ENCODE results near the gene LEP.

The LEP gene

DNA sequence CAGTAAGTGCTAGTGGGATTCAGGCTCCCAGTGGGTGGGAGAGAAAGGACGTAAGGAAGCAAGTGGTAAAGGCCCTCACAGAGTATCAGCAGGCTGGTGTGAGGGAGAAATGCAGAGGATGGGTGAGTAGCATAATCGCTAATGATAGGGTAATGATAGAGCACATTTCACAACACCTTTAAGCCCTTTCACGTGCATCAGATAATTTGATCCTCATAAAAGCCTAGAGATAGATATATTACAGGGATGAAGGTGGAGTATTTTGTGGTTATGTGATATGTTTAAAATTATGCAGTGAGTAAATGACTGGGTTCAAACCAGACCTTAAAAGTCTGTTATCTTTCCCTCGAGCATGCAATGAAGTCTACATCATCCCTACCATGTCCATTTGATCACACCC is 10.3 kb downstream of the LEP start:
- no peak for DNase-seq

DNA sequence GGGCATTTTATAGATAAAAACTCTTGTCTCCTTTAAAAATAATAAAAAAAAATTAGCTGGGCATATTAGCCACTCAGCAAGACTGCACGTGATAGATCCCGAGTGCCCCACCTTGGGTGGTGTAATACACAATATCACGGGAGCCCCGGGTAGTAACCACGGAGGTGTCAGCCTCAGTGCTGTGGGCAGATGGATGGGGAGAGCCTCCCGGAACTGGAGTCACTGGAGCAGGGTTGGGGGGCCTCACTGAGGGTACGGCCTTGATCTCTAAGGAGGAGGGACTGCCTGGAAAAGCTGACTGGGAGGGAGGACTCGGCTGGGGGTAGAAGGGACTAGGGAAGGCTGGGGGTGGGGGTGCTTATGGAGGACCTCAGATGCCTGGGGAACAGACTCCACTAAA is 12.6 kb downstream of the LEP start:
- DNase-seq, result no peak

DNA sequence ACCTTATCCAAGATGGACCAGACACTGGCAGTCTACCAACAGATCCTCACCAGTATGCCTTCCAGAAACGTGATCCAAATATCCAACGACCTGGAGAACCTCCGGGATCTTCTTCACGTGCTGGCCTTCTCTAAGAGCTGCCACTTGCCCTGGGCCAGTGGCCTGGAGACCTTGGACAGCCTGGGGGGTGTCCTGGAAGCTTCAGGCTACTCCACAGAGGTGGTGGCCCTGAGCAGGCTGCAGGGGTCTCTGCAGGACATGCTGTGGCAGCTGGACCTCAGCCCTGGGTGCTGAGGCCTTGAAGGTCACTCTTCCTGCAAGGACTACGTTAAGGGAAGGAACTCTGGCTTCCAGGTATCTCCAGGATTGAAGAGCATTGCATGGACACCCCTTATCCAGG is 13.4 kb downstream of the LEP start:
- DNase-seq, result no peak

DNA sequence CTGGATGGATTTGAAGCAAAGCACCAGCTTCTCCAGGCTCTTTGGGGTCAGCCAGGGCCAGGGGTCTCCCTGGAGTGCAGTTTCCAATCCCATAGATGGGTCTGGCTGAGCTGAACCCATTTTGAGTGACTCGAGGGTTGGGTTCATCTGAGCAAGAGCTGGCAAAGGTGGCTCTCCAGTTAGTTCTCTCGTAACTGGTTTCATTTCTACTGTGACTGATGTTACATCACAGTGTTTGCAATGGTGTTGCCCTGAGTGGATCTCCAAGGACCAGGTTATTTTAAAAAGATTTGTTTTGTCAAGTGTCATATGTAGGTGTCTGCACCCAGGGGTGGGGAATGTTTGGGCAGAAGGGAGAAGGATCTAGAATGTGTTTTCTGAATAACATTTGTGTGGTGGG is 14.2 kb downstream of the LEP start:
- no peak for DNase-seq

DNA sequence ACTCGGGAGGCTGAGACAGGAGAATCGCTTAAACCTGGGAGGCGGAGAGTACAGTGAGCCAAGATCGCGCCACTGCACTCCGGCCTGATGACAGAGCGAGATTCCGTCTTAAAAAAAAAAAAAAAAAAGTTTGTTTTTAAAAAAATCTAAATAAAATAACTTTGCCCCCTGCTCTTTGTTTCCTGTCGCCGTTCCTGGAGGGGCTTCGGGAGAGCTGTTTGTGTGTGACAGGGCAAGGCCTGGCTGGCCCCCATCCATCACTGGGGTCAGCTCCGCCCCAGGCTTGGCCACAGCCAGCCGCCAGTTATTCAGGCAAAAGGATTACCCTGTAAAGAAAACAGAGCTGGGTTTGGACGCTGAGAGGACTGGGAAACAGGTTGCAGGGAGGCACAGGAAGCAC is 16.4 kb downstream of the LEP start:
- no peak for DNase-seq

DNA sequence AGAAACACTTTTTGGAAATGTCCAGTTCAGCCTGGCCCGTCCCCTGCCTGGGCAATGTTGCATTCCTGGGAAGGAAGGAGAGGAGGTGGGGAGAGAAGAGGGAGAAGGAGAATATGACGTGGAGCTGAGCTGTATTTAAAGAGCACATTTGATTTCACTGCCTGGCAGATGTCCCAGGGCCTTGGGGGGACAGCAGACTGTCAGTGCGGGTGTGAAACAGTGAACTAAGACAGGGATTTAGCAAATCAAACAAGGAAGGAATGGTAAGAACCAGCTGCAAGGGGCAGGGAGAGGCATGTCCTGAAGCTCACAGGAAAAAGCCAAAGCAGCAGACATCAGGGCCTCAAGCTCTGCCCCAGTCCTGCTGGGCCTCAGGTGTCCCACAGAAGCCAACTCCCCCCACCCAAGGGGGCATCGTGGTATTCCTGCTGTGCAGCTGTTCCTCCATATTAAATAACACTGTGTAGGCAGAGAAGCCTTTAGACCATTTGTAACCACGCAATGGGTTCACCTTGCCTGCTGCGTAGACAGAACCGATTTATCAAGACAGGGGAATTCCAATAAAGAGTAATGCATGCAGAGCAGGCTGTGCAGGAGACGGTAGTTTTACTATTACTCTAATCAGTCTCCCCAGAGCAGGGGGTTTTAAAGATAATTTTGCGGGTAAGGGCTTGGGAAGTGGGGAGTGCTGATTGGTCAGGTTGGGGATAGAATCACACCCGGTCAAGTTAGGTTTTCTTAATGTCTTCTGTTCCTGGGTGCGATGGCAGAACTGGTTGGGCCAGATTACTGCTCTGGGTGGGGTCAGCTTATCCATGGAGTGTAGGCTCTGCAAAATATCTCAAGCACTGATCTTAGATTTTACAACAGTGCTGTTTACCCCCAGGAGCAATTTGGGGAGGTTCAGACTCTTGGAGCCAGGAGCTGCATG is 18.3 kb downstream of the LEP start:
- DNase-seq, result no peak

DNA sequence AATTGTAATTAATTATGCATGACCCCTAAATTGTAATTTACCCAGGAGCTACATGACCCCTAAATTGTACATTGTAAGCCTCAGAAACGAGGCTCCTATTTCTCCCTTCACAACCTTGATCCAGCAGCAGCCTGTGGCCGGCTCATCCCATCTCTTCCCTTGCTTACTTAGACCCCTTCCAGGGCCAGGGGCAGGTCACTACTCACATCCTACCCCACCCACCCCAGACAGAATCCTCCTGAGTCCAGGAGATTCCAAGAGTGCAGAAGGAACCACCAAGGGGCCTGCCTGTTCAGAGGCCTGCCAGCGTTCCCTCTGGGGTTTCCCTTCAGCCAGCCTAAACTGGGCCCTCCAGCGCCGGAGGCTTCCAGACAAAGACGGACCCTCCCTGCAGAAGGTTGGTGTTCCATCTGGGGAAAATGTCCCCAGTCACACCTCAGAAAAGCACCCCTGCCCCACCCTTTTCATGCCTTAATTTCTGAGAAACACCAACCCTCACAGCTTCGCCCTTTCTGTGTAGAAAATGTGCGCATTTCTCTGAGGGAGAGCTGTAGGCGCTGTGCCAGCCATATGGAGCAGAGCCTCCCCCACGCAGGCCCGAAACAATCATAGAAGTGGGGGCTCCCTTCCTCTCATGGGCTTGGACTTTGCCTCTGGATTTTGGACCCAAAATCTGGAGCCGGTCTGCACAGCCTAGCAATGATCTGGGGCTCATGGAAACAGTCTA is 19.2 kb downstream of the LEP start:
- no peak for DNase-seq

DNA sequence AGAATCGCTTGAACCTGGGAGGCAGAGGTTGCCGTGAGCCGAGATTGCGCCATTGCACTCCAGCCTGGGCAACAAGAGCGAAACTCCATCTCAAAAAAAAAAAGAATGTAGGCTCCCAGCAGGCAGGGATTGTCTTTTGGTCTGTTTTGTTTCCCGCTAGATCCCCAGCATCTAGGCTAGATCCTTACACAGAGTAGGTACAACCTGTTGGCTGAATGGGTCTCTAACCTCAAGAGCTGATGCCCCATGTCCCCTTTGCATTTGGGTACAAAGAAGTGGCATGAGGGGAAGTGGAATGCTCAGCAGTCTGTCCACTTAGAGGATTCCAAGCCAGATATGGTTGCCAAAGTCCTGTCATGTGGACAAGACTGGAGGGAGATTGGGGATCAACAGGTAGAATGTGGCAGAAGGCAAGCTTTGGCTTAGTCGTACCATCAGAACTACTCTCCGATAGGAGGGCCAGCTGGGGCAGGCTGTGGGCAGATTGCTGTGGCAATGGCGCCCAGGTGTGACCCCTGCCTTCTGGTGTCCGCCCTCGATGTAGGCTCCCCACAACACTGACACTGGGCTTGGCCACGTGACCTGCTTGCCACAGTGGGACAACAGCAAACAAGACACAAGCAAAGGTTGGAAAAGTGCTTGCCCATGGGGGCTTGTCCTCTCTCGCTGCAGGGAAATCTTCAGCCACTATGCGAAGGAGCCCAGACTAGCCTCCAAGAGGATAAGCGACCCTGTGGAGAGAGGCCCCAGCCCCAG is 21.4 kb downstream of the LEP start:
- no peak for DNase-seq

DNA sequence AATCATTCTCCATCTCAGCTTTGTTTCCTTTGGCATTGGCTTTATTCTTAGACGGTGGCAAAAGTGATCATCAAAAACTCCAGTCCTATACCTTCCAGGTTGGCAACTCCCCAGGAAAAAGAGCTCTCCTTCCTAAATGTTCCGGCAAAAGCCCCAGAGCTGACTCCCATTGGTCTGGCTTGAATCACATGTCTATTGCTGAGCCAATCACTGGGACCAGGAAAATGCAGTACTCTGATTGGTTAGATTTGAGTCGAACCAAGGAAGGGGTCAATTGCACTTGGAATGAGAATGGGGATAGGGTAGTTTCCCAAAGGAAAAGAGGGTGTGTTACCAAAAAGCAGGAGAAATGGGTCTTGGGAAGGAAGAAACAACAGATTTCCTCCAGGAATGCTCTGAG is 22.3 kb downstream of the LEP start:
- DNase-seq, result no peak

DNA sequence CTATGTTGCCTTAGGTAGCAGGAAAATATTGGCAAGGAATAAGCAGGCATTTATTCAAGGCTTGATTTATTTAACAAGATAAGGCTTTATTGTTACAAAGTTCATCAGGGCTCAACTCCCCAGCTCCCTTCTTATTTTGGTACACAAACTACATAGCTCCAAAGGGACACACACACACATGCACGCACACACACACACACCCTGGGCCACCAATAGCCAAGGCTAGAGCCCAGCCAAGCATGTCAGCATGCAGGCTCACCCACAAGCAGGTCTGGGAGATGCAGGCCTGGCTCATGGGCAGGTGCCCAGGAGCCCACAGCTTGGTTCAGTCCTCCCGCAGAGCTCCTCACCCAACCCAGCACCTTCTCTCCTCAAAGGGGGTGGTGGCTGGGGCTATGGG is 23.4 kb downstream of the LEP start:
- DNase-seq, result no peak

DNA sequence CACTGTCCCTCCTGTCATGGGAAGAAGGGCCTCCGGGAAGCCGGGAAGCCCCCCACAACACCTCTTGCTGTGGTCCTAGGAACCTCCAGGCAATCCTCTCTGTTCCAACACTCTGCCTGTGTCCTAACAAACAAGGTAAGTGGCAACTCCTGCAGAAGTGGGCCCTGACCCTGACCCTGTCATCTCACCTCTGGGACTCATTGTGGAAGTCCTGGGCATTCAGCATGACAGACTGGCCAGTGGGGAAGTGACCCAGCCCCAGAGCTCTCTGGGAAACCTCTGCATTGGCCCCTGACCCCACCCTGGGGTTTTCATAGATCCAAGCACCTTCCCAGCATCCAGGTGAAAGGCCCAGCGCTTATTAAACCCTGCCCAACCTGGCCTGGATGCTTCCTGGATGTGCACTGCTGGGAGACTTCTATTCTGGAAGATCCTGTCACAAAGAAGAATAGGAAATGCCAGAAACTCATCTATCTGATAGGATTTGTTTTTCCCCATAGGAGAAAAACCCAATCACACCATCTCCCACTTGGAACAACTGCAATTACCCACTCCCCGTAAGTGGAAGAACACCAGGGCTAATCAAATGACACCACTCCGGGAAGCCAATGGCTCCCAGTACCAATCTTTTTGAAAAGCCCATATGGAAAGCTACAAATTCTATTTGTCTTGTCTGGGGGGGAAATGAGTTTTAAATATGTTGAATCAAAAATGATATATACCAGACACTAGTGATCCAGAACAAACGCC is 24.3 kb downstream of the LEP start:
- DNase-seq, result no peak

DNA sequence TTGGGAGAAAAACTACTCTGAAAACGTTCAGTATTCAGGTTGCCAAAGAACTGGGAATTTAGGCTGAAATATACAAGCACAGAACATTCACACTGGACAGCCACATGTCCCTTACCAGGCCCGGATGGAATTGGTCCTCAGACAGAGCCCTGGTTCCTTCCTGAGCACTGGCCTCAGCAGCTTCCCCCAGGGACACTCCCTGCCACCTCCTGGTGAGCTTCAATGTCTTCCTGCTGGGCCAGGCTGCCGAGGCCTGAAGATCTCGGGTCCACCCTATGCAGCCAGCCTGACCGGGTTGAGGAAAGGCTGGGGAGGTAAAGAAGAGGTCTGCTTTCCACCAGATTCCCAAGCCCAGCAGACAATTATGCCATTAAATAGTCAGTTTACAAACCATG is 24.8 kb downstream of the LEP start:
- DNase-seq, result no peak

DNA sequence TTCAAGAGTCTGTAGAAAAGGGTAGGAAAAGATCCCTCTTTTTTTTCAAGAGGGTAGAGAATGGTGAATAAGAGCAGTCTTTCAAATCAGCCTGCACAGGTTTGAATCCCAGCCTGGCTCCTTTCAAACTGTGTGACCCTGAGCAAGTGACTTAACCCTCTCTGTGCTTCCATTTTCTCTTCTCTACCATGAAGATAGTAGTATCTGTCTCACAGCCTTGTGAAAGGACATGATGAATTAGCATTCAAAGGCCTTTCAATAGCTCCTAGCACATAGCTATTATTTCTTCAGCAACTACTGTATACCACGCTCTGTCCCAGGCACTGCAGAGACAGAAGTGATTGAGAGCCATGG is 25.4 kb downstream of the LEP start:
- DNase-seq, result no peak

DNA sequence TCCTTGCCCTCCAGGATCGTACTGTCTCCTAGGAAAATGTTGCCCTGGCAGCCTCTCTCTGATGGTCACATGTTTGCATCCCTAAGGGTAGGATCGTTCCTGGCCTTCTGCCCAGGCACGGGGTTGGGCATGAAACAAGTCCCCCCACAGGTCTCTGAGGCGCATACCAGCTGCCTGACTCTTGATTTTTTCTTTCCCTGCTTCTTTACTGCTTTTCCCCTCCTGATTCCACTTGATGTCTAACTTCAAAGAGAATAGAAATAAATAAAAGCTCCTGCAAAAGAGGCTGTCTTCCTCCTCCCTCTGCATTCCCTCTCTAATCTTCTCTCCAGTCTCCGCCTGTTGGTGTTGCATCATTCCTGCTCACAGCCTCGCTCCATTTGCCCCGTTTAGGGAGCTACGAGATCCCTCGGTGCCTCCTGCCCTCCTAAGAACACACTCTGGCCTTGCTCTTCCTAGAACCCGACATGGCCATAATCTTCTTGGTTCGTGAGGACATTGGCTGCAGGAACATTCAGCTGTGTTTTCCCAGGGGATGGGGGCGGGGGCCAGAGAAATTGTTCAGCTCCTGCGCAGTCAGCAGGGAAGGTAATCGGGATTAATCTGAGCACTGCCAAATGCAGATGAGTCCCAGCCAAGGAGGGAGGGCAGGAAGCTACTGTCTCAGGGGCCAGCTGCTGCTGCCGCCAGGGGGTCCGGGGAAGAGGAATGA is 26.0 kb downstream of the LEP start:
- no peak for DNase-seq

DNA sequence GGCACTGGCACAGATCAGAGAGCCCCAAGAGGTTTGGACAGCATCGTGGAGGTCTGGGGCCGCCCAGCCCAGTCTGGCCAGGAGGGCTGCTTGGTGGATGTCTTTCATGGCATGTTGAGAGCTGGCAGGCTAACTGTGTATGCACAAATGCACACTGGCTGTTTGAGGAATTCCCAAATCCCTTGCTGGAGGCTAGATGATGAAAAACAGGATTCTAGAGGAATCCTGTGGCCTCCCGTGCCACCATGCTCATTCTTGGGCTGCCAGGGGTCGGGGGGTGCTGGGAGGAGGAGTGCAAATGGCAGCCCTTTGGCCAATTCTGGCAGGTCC is 26.5 kb downstream of the LEP start:
- no peak for DNase-seq

DNA sequence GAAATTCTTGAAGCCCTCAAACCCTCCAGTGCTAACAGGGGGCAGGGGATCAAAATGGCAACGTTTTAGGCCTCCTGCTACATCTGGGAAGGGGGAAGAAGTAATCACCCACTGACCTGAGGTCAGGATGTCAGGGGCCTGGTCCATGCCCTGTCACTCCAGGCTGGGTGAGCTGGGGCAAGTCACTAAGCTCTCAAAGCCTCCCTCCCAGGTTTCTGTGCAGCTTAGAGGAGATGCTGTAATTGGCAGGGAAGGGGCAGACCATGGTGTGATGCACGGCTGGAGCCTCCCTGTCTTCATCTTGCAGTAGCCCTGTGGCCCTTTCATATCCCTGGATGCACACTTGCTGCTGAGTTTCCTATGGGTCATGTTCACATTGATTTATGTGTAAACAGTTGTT is 27.2 kb downstream of the LEP start:
- no peak for DNase-seq

DNA sequence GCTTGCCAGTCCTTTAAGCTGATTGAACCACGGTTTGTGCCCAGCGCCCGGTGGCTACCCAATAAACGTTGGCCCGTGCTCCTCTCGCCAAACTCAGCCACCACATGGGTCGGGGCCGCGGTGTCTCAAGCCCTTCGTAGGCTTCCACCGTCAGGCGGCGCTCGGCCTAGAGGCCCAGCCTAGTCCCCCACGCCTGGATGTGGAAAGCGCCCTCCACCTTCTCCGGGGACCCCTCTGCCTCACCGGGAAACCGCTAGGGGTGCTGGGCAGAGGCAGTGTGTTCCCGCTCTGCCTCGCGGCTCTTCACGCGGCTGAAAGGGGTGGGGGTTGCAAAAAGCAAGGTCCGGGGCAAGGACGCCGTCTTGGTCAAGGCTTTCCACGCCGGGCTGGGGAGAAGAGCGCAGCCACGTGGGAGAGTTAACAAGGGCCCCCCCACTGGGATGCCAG is 29.8 kb downstream of the LEP start:
- DNase-seq, result no peak

DNA sequence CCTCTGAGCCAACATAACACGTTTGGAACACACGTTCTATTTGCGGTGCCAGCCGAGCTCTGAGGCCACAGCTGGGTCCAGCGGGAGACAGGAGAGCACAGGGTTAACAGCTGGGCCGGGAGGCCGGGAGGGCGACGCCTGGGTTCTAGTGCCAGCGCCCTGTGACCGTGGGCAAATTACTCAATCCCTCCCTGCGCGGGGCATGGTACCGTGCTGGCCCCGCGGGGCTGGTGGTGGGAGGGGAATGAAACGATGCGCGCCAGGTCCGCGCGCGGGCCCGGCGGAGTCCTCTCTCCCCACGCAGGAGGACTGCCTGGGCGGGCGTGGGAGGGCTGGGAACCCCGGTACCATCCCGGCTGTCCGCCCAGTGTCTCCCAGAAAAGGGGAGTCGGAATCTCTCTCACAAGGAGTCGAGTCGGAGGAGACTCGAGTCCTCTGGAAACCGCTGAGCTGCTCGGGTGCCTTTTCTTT is 30.4 kb downstream of the LEP start:
- DNase-seq, result no peak

DNA sequence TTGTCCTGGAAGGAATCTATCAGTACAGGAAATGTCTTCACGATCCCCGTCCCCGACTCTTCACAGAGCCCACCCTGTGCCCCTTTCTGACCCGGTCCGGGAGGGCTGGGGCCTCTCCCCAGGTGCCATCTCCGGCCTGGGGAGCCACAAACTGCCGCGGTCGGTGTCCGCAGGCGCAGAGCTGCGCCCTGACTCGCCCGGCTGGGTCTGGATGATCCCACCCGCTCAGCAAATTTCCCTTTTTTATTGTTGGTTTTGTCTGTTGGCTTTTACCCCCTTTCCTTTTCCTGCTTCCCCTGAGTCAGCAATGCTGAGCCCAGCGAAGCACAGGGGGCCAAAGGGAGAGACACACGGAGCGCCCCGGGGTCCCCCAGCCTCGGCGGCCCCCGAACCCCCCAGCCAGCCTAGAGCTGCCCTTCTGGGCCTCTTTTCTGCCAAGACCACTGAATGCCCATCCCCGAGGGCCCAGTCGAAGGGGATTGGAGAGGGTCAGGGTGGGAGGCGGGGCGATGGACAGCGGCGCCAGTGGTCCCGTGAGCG is 30.9 kb downstream of the LEP start:
- DNase-seq, result no peak

DNA sequence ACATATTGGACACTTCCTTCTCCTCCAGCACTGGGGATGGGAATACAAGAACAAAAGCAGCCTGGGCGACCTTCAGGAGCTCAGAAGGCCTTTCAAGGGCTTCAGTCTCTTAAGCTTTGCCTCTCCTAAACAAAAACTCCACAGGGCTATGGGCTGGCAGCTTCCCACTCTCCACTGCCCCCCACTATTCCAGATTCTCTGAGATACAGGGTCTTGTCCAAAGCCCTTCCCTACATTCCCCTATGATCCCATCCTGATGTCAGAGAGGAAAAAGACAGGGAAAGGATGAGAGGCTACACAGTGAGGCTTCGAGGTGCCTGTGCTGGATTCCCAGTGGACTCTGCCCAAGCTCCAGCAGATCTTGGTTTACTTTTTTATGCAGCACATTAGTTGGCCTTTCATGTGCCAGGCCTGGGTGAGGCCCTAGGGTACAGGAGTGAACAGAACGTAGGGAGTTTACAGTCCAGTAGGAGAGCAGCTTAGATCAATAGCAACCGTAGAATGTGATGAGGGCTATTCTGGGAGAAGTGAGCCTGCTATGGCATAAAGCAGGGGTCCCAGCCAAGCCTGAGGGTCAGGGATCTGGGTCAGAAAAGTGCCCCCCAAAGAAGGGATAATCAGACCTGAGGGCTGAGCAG is 33.3 kb downstream of the LEP start:
- DNase-seq, result no peak

DNA sequence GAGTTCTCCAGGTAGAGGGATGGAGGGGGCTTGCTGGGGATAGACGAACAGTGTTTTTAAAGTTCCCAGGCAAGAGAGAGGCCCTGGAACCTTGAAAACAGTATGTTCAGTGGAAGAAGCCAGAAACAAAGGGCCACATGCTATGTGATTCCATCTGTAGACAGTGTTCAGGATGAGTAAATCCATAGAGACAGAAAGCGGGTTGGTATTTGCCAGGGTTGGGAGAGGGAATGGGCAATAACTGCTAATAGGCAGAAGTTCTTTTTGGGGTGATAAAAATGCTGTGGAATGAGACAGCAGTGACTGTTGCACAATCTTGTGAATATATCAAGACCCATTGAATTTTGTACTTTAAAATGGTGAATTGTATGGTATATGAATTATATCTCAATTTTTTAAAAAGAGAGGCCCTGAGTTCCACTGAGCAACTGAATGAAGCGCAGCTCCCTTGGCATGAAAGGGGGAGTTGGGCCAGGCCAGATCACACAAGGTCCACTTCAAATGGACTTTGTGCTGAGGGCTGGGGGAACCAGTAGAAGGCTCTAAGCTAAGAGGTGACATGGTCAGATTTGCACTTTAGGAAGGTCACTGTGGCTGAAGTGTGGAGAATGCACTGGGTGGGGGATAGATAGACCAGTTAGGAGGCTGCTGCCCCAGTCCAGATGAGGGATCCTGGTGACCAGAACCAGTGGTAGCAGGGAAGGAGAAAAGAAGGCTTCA is 34.0 kb downstream of the LEP start:
- DNase-seq, result no peak

All from stimulated activated CD4-positive, alpha-beta T cell treated with anti-CD3 and anti-CD28 coated beads, Interleukin-4, amount 100 ng/mL, for 24 hours (primary cell).